Aorta (tissue), 5 donors: ENCODE data around the gene ZDHHC20. TPM values are rescaled to one million over a fixed set of nuclear protein-coding genes. Genes with fewer than 3 reads are reported as not detected.
A peak's percentile ranks its signal among the peaks of the same experiment; 100 is the strongest.

Experiments used
- ATAC-seq: fragments of 200-7000 bp; cut with Tn5 transposase; one replicate; pipeline ENCODE4 v1.9.1; 2022; ENCODE audit warnings: moderate library complexity; ENCODE audit not compliant: low FRiP score
- DNase-seq, 2 donors: peaks; one replicate each; pipeline ENCODE4 v3.0.0-alpha.2; 2020
- H3K27ac ChIP-seq, 2 donors: one replicate each; pipeline ENCODE4 v1.5.1; 2013; ENCODE audit warnings: low read length in 2 of 2, mild to moderate bottlenecking in 2 of 2, moderate library complexity in 2 of 2, control low read depth in 1 of 2, inconsistent platforms in 1 of 2, low read depth in 1 of 2
- H3K27me3 ChIP-seq, 2 donors: one replicate each; pipeline ENCODE4 v1.6.1; 2013; ENCODE audit warnings: control low read depth in 1 of 2, low read length in 1 of 2, mild to moderate bottlenecking in 1 of 2, moderate library complexity in 1 of 2; ENCODE audit not compliant: insufficient read depth in 2 of 2, control insufficient read depth in 1 of 2
- H3K36me3 ChIP-seq, 2 donors: one replicate each; pipeline ENCODE4 v1.6.1; 2013; ENCODE audit warnings: control low read depth in 1 of 2, low read length in 1 of 2, mild to moderate bottlenecking in 1 of 2; ENCODE audit not compliant: insufficient read depth in 2 of 2, control insufficient read depth in 1 of 2
- H3K4me1 ChIP-seq, 2 donors: one replicate each; pipeline ENCODE4 v1.6.1; 2013; ENCODE audit warnings: low read length in 2 of 2, control low read depth in 1 of 2, mild to moderate bottlenecking in 1 of 2, moderate library complexity in 1 of 2; ENCODE audit not compliant: insufficient read depth in 2 of 2, control insufficient read depth in 1 of 2
- H3K4me3 ChIP-seq, 2 donors: one replicate each; pipeline ENCODE4 v1.5.1; 2013; ENCODE audit warnings: low read length in 2 of 2, control low read depth in 1 of 2, mild to moderate bottlenecking in 1 of 2
- H3K9me3 ChIP-seq: one replicate; pipeline ENCODE4 v1.6.1; 2013; ENCODE audit warnings: mild to moderate bottlenecking, low read length; ENCODE audit not compliant: control insufficient read depth
- WGBS, 2 donors: extraction: QIAGEN DNeasy Blood & Tissue Kit; methylation state at CpG; one replicate each; pipeline ENCODE4 v1.1.7; 2013; 5-methylcytosine and 5-hydroxymethylcytosine counted together
- intact Hi-C, 2 donors: fragments of 100-400 bp; cut with DNase I; formaldehyde crosslinking; loops; one replicate each; pipeline versions ENCODE4 v1.14.2 to v1.15.0; 2022
- polyA plus RNA-seq, 2 donors: library from polyadenylated mRNA; stranded (reverse); fragments of 200-250 nt; gene quantifications; one replicate each; pipeline ENCODE4 v1.2.3, GENCODE V29; 2013
- total RNA-seq, 2 donors: library from RNA; stranded (reverse); fragmentation: NEBNext Ultra II Directional; extraction: Animal tissue kit (Norgen Biotek cat#: 25700); gene quantifications; one replicate each; pipeline ENCODE4 v1.2.1, GENCODE V29; 2021
- donor health status: healthy with polysubstance abuse.
- donor health status: Bipolar disorder and iron deficiency.
- donor health status: DM: no; HTN: no; CAD: no.
- donor health status: DM: no; HTN: no; CAD: no.
- donor health status: DM: yes; HTN: yes; CAD: no.

The ZDHHC20 gene
- total and polyA plus RNA-seq, 4 donors: 18.0 to 55.5 (median 37.7) TPM

- H3K4me1 ChIP-seq: no peaks in the 10 kb centered on the region
- H3K9me3 ChIP-seq: no peaks in the 10 kb centered on the region
- 44 to 50% methylated on average over 8 of the region's 8 CpGs for WGBS, 2 donors
- ATAC-seq (no peak), DNase-seq (no peak)
- H3K36me3 ChIP-seq: no peaks in the 10 kb centered on the region
- no peak overlapping the region for H3K4me3 ChIP-seq
- no peaks in the 10 kb centered on the region for H3K27me3 ChIP-seq
- intact Hi-C loops: no loop called here
- no peak overlapping the region for H3K27ac ChIP-seq
These were observed 128.8 kb downstream of the ZDHHC20 start for GRCh38 chr13:21330126-21330861.

GRCh38 chr13:21328836-21329477, 130.1 kb downstream of the ZDHHC20 start:
- no peaks in the 10 kb centered on the region for H3K4me1 ChIP-seq
- no peak overlapping the region for H3K4me3 ChIP-seq
- DNase-seq: no peak
- intact Hi-C loops: no loop called here
- ATAC-seq: no peak
- H3K9me3 ChIP-seq: no peaks in the 10 kb centered on the region
- 91 to 92% methylated on average over 6 of the region's 6 CpGs for WGBS, 2 donors
- H3K27ac ChIP-seq: no peak overlapping the region
- H3K36me3 ChIP-seq: no peaks in the 10 kb centered on the region
- H3K27me3 ChIP-seq: no peaks in the 10 kb centered on the region

- ATAC-seq (no peak), DNase-seq (no peak)
- H3K9me3 ChIP-seq: no peaks in the 10 kb centered on the region
- 67 to 69% methylated on average over 6 of the region's 6 CpGs for WGBS, 2 donors
- H3K27me3 ChIP-seq: no peaks in the 10 kb centered on the region
- no peaks in the 10 kb centered on the region for H3K4me1 ChIP-seq
- no peaks in the 10 kb centered on the region for H3K36me3 ChIP-seq
- no peak overlapping the region for H3K27ac ChIP-seq
- H3K4me3 ChIP-seq: no peak overlapping the region
- intact Hi-C loops: no loop called here
These were observed 130.9 kb downstream of the ZDHHC20 start for GRCh38 chr13:21328201-21328600.

GRCh38 chr13:21326155-21327031, 132.7 kb downstream of the ZDHHC20 start:
- Histone ChIP-seq H3K4me1 (no peaks in the 10 kb centered on the region), H3K9me3 (no peaks in the 10 kb centered on the region), H3K27me3 (no peaks in the 10 kb centered on the region), H3K36me3 (no peaks in the 10 kb centered on the region), H3K27ac (no peak overlapping the region), H3K4me3 (peak overlapping the region in 1 of 2 donors; percentile 49)
- ATAC-seq: peak; percentile 74
- DNase-seq: no peak
- WGBS, 2 donors: 11 to 13% methylated on average over 52 of the region's 52 CpGs
- intact Hi-C loops: no loop called here

- intact Hi-C loops: no loop called here
- DNase-seq (no peak), ATAC-seq (no peak)
- no peak overlapping the region for H3K27ac ChIP-seq
- no peaks in the 10 kb centered on the region for H3K4me1 ChIP-seq
- H3K36me3 ChIP-seq: no peaks in the 10 kb centered on the region
- no peaks in the 10 kb centered on the region for H3K9me3 ChIP-seq
- WGBS, 2 donors: 57 to 63% methylated on average over 3 of the region's 3 CpGs
- no peak overlapping the region for H3K4me3 ChIP-seq
- H3K27me3 ChIP-seq: no peaks in the 10 kb centered on the region
These were observed 134.3 kb downstream of the ZDHHC20 start for GRCh38 chr13:21324803-21325202.

- intact Hi-C loops: no loop called here
- Histone ChIP-seq H3K27me3 (no peaks in the 10 kb centered on the region), H3K27ac (no peak overlapping the region), H3K9me3 (no peaks in the 10 kb centered on the region), H3K4me1 (no peaks in the 10 kb centered on the region), H3K36me3 (no peaks in the 10 kb centered on the region), H3K4me3 (no peak overlapping the region)
- DNase-seq (no peak), ATAC-seq (no peak)
- WGBS, 2 donors: 57 to 59% methylated on average over 3 of the region's 3 CpGs
These were observed 136.1 kb downstream of the ZDHHC20 start for GRCh38 chr13:21322988-21323387.

Other genes starting within 250 kb of the ZDHHC20 start
- 10 to 100 TPM; 27.5 to 28.9 TPM for gene MICU2, start 144.9 kb upstream of the ZDHHC20 start, total RNA-seq
- 10 to 100 TPM; 31.5 to 31.9 TPM for gene MICU2, start 144.9 kb upstream of the ZDHHC20 start, polyA plus RNA-seq
- 1 to 10 TPM in 1 of 2 donors, under 1 TPM in 1; 0.62 to 6.1 TPM for gene FGF9, start 211.8 kb upstream of the ZDHHC20 start, total RNA-seq
- not detected for gene FGF9, start 211.8 kb upstream of the ZDHHC20 start, polyA plus RNA-seq